GM19455 (cell line): ENCODE data around the gene KLF15.

Experiments used
- ATAC-seq: cut with Tn5 transposase; IDR thresholded peaks from one replicate; pipeline ENCODE4 v1.9.1; 2021; ENCODE audit not compliant: unreplicated experiment

KLF15 gene

DNA sequence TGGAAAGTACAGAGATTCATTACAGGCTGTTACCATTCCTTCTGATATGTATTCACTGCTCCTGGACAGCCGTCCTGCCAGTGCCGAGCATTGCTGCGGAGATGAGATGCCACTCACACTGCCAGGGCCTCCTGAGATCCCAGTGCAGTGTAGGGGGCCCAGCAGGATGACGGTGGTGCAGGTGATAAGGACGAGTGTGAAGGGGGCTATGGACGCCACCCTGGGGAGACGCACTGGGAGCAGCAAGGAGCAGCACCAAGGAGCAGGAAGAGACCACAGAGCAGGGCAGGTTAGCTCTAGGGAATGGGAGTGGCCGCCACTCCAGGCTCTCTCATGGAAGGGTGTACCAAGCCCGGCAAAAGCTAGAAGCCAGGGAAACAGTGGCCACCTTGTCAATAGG is 4.0 kb upstream of the KLF15 start:
- ATAC-seq: no peak

DNA sequence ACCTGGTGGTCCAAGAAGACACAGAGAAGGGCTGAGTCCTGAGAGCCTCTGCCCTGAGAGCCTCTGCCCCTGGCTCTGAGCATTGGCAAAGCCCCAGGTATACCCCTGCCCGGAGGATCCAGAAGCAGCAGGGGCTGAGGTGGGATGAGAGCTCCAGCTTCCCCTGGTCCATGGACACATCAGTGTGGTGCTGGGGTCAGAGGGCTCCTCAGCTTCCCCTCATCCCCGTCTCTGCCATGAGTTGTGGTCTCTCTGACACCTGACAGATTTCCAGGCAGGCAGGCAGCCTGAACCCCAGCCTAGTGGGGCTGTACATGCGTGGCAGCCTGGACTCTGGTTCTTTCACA is 3.5 kb upstream of the KLF15 start:
- ATAC-seq: no peak

DNA sequence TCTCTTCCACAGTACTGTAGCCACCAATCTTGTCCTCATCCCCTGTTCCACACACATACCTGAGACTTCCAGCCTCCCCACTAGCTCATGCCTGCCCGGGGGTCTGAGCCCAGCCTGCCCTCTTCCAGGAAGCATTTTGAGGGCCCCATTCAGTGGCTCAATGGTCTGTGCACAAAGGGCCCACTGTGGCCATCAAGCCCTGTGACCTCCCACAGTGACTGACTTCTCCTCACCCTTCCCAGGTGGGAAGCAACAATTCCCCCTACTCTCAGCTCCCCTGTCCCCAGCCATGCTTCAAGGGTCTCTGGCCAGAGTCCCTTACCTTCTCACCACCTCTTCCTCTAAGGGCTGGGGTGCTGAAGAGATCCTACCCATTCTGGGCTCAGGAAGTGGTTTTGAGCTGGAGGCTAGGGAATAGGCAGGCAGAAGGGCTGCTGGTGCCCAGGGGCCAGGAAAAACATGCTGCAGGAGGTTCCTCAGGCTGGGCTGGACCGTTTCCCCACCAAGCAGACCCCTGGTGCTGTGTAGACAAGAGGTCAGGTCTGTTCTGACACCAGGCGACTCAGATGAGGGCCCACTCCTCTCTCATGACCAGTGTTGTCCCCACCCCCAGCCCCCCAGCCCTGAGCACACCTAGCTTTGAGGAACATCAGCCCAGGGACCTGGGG is 3.0 kb upstream of the KLF15 start:
- ATAC-seq: no peak

GRCh38 chr3:126358816-126359181 is 1.6 kb upstream of the KLF15 start:
- ATAC-seq: no peak

DNA sequence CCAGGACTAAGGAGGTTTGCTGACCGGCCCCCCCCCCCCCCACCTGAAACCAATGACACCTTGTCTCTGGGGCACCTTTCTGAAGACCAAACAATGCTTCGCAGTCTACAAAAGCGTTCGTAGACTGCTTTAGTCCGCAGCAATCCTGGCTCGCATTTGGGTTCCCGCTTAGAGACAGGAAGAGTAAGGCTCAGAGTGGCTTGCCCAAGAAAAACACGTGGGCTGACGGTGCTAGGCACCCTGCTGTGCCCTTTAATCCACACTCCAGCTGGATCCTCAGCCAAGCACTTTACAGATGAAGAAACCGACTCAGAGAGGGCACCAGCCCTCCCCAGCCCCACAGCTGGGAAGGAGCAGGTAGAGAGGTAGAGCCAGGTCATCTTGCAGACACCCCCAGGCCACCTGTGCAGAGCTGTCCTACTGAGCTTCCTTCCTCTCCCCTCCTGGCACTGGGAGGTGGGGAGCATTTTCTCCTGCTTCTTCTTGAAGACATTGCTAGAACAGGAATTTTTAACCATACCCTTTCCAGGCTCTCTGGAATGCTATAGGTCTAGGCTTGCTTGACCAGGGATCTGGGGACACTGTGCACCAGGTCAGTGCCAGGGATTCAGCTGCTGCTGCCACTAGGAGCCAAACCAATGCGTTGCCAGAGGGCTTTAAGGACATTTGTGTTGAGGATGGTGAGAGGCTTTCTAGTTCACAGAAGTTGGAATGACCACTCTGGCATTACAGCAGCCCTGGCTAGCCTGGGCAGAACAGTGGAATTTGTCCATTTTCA is 1.0 kb upstream of the KLF15 start:
- ATAC-seq: no peak

DNA sequence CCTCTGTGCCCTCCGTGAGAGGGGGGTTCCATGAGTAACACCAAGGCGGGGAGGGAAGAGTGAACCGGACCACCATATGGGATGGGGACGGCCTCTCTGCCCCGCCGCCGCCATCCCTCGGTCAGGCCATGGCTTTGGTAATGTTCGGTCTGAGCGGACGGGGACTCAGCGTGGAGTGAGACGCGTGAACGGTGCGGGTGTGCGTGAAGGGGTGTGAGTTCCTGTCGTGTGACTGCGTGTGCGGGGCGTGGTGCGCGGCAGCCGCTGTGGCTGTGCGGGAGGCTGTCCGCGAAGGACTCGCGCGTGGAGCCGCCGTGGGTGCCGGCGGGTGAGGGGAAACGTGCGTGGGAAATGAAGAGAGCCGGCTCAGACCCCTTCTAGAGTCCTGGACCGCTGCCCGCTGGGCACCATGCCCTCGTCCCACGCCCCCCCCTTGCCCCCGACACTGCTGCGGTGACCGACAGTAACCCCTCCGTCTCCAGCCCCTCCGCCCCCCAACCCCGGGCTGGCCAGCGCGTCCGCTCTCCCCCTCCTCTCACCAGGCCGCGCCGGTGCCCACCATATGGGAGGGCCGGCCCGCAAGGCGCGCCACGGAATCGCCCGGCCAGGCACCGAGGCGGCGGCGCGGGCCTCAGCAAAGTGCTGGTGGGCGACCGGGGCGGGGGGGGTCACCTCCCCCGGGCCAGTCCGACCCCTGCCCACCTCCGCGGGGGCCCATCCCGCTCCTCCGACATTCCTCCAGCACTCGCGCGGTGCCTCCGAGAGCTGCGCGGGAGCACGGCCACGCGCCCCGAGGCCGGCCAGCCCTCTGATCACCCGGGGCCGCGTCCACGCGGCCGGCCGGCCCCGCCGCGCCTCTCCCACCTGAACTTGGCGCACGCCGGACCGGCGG is 589 bp downstream of the KLF15 start:
- ATAC-seq: peak; percentile 19

DNA sequence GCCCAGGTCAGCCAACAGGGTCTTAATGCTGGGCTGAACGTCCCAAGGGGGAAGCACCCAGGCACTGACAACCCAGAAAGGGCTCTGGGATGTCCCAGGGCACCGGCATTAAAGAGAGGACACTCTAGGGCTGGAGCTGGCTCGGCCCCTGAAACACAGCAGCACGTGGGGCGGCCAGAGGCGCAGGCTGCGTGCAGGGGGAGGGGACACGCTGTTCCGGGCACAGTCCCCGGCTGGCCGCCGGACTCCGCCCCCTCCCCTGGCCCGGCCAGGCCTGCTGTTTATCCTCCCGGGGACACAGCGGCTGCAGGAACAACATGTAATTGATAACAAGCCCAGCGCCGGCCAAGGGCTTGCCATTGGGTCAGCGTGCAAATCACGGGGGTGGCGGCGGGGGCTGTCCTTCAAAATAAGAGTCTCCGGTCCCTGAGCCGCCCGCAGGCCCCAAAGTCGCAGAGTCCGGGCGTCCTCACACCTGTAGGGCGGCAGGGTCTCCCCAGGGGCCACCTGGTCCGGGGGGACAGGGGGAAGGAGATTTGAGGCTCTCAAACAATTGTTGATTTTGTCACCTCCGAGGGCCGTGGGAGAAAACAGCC is 1.3 kb downstream of the KLF15 start:
- no peak for ATAC-seq

DNA sequence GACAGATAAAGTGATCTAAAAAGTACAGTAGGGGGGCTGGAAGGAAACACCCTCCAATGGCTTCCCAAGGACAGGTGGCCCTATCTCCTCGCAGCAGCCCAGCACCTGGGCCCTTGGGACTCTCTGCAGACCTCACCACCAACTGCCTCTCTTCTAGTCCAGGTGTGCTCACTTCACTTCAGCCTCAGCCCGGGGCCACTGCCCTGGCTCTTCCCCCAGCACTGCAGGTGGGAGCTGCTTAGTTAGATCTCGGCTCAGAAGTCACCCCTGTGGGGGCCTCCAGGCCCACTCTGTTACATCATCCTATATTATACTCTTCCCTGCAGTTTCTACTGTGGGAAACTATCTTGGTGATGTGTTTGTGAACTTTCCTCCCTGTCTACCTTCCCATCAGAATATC is 2.0 kb downstream of the KLF15 start:
- no peak for ATAC-seq

- no peak for ATAC-seq
Measured at GRCh38 chr3:126354776-126355175, 2.4 kb downstream of the KLF15 start.

GRCh38 chr3:126353694-126354321 is 3.4 kb downstream of the KLF15 start:
- no peak for ATAC-seq

- ATAC-seq: no peak
Measured at GRCh38 chr3:126352476-126353454, 4.4 kb downstream of the KLF15 start.

DNA sequence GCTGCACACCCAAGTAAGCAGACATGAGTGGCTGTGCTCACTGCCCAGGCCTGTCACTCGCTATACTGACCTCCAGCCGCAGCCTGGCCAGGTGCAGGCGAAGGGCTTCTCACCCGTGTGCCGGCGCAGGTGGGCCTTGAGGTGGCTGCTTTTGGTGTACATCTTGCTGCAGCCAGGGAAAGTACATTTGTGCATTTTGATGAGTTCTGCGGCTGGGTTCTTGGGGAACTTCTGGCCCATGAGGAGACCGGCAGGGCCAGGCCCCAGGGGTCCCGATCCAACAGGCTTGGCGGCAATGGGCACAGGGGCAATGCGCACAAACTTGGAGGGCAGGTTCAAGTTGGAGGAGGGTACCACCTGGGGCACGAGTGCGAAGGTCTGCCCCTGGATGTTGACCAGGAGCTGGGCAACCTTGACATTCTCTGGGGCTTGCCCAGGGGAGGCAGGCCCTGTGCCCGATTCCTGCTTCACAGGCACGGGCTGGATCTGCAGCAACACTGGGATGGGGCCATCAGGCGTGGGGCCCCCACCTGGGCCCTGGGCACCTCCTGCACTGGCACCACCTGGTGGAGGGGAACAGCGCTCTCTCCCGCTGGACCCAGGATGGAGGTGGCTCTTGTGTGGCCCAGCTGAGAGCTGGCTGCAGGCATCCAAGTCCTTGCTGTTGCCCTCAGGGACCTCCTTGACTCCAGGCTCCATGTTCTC is 5.3 kb downstream of the KLF15 start:
- ATAC-seq: no peak

DNA sequence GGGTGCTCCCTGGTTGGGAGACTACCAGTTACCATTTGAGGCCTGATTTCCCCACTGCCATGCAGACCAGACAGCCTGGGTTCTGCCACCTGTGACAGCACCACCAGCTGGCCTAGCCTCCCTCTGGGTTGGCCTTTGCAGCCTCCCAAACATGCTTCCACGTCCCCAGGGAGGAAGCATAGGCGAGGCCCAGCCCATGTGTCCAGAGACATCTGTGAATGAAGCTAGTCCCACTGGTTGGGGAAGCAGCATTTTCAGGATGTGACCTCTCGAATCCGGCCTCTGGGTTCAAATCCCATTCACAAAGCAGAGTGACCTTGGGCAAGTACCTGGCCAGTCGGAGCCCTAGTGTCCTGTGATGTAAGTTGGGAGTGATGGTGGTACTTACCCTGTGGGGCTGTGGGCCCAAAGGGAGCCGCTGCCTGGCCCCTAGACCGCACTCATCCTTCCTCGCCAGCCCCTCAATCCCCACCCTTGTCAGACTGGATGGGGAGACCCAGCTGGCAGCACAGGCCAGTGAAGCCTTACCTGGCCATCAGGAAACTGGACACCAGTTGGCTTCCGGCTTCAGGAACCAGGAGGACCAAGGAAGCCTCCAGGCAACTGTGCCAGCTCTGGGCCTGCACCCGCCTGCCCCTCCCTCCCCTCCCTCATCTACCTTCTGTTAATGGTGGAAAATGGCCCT is 6.0 kb downstream of the KLF15 start:
- ATAC-seq: no peak

- ATAC-seq: no peak
Measured at GRCh38 chr3:126350502-126351085, 6.6 kb downstream of the KLF15 start.

- no peak for ATAC-seq
Measured at GRCh38 chr3:126349611-126350501, 7.4 kb downstream of the KLF15 start.

DNA sequence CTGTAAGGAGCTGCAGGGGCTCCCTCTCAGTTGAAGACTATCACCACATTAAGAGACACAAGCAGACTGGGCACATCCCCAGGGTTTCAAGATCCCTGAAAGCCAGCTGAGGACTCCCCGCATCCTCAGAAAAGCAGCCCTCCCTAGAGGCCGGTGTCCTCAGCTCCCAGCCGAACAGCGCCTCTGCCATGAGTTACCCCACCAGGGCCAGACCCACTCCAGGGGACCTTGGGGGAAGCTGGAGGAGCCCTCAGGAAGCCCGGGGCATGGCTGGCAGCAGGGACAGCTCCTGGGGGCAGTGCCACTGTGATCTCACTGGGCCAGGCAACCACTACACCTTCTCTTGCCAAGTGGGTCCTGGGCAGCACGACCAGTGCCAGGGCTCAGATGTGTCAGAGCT is 8.1 kb downstream of the KLF15 start:
- ATAC-seq: no peak

GRCh38 chr3:126348308-126348920 is 8.8 kb downstream of the KLF15 start:
- no peak for ATAC-seq
